Pancreas (tissue), 10 donors: ENCODE results near the gene CTNNA2. TPM values are rescaled to one million over a fixed set of nuclear protein-coding genes. Genes with fewer than 3 reads are reported as not detected.
A peak's percentile ranks its signal among the peaks of the same experiment; 100 is the strongest.

Experiments
- ATAC-seq, 4 donors: fragments of 200-7000 bp; cut with Tn5 transposase; one replicate each; pipeline versions ENCODE4 v1.8.0 to v1.9.1; 2020; ENCODE audit warnings: mild to moderate bottlenecking in 4 of 4, moderate library complexity in 4 of 4
- DNase-seq, 6 donors: peaks; one replicate each; pipeline ENCODE4 v3.0.0-alpha.2; 2020
- FAIRE-seq: peaks from 2 replicates; lab custom pipeline; 2012; peaks lifted over from hg19 to GRCh38; lab: Jason Lieb, UNC
- H3K27ac ChIP-seq, 4 donors: fragments of 200-600 bp; sonication (generic); 1 replicate in 3 of 4; 2 replicates in 1 of 4; pipeline versions ENCODE4 v1.5.0 to v1.8.0; 2020
- H3K27me3 ChIP-seq, 4 donors: fragments of 200-600 bp; one replicate each; pipeline ENCODE4 v1.8.0; 2021
- H3K36me3 ChIP-seq, 3 donors: fragments of 200-600 bp; sonication (generic) in 1 of 3; one replicate each; pipeline versions ENCODE4 v1.5.0 to v1.8.0; 2020 to 2021
- H3K4me1 ChIP-seq, 3 donors: fragments of 200-600 bp; one replicate each; pipeline ENCODE4 v1.8.0; 2021
- H3K4me3 ChIP-seq, 4 donors: fragments of 200-600 bp; sonication (generic) in 2 of 4; one replicate each; pipeline versions ENCODE4 v1.5.0 to v1.8.0; 2020 to 2021
- H3K9me3 ChIP-seq, 4 donors: fragments of 200-600 bp; one replicate each; pipeline ENCODE4 v1.8.0; 2021
- CTCF ChIP-seq, 4 donors: fragments of 200-600 bp; sonication (generic) in 3 of 4; IDR thresholded peaks; one replicate each; pipeline versions ENCODE4 v1.5.0 to v1.8.0; 2021; ENCODE audit warnings: antibody characterized with exemption in 4 of 4
- WGBS, 2 donors: extraction: QIAGEN DNeasy Blood & Tissue Kit; methylation state at CpG; one replicate each; pipeline ENCODE4 v1.1.7; 2013; 5-methylcytosine and 5-hydroxymethylcytosine counted together
- intact Hi-C, 3 donors: fragments of 100-400 bp; cut with DNase I; formaldehyde crosslinking; loops; one replicate each; pipeline versions ENCODE4 v1.11.1 to v1.14.2; 2022
- polyA plus RNA-seq, 2 donors: library from polyadenylated mRNA; stranded (reverse); fragments of 200-250 nt; gene quantifications; one replicate each; pipeline ENCODE4 v1.2.3, GENCODE V29; 2013
- total RNA-seq, 6 donors: library from RNA; stranded (reverse); fragmentation: NEBNext Ultra II Directional in 4 of 6; extraction: Animal tissue kit (Norgen Biotek cat#: 25700) in 4 of 6; gene quantifications; one replicate each; pipeline versions ENCODE4 v1.2.1 to v1.2.4, GENCODE V29; 2021 to 2023
- donor health status: healthy with polysubstance abuse.
- donor health status: DM: no; HTN: no; CAD: no; lungs with moderate emphysema.
- donor health status: DM: no; HTN: no; CAD: no.
- donor health status: control.
- donor health status: control.
- donor health status: Bipolar disorder and iron deficiency.
- donor health status: DM: yes; HTN: yes; CAD: no.
- donor health status: DM: no; HTN: no; CAD: no.
- donor health status: DM: no; HTN: no; CAD: no.
- donor health status: DM: yes; HTN: yes; CAD: no.

Gene CTNNA2
- total and polyA plus RNA-seq, 8 donors: 0.25 to 12.1 (median 2.1) TPM

GRCh38 chr2:80102026-80102425 is 589.2 kb downstream of the CTNNA2 start:
- ATAC-seq: no peak
- intact Hi-C loops: no loop called here
- H3K4me3 ChIP-seq: no peak overlapping the region
- FAIRE-seq: no peak
- no peaks in the 10 kb centered on the region for H3K27me3 ChIP-seq
- no peak for DNase-seq
- H3K36me3 ChIP-seq: no peaks in the 10 kb centered on the region
- no peak overlapping the region for H3K27ac ChIP-seq
- no peak for TF ChIP-seq CTCF (IDR thresholded peaks at IDR 0.05)
- no peaks in the 10 kb centered on the region for H3K4me1 ChIP-seq
- WGBS, 2 donors: 80 to 93% methylated on average over 1 of the region's 1 CpG
- no peaks in the 10 kb centered on the region for H3K9me3 ChIP-seq

DNA sequence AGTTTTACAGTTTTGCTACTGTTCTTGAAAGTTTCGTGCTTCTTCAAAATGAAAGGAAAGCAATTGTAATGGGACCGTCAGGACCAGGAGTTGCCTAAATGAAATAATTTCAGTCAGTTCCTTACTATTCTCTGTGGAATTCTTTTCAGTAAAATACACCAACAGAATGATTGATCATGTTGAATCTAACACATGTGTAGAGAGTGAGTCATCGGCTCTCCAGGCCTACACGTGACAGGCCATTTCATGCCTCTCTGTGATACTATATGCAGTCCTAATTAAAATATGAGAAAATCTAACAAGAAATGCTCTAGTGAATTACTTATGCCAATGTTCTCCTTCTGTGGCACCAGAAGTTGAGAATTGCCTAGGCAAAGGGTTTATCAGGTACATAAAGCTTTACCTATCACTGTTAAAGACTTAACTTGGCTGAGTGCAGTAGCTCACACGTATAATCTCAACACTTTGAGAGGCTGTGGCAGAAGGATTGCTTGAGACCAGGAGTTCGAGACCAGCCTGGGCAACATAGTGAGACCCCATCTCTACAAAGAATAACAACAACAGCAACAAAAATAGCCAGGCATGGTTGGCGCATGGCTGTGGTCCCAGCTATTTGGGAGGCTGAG is 592.3 kb downstream of the CTNNA2 start:
- no peak overlapping the region for H3K27ac ChIP-seq
- no peak overlapping the region for H3K4me3 ChIP-seq
- WGBS, 2 donors: 54 to 55% methylated on average over 7 of the region's 7 CpGs
- no peaks in the 10 kb centered on the region for H3K27me3 ChIP-seq
- no peaks in the 10 kb centered on the region for H3K9me3 ChIP-seq
- intact Hi-C loops: no loop called here
- TF ChIP-seq CTCF (IDR thresholded peaks at IDR 0.05): no peak
- DNase-seq: no peak
- no peak for ATAC-seq
- FAIRE-seq: no peak
- no peaks in the 10 kb centered on the region for H3K36me3 ChIP-seq
- H3K4me1 ChIP-seq: no peaks in the 10 kb centered on the region

DNA sequence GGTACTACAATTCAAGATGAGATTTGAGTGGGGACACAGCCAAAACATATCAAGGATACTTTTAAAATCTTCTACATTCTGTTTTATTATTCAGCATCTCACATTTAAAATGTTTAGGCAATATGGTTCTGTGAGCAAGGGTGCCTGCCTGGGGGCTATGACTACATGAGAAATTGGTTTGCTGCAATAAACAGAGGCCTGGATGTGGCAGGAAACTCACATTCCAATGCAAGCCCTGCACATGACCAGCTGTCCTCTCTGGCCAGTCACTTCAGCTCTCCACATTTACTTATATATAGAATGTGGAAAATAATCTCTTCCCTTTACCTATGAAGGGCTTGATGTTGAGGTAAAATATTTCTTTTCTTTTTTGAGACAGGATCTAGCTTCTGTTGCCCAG is 598.3 kb downstream of the CTNNA2 start:
- ATAC-seq (no peak), DNase-seq (no peak), FAIRE-seq (no peak)
- intact Hi-C loops: no loop called here
- no peaks in the 10 kb centered on the region for H3K27me3 ChIP-seq
- no peaks in the 10 kb centered on the region for H3K4me1 ChIP-seq
- no peak overlapping the region for H3K4me3 ChIP-seq
- H3K36me3 ChIP-seq: no peaks in the 10 kb centered on the region
- no peaks in the 10 kb centered on the region for H3K9me3 ChIP-seq
- H3K27ac ChIP-seq: no peak overlapping the region
- TF ChIP-seq CTCF (IDR thresholded peaks at IDR 0.05): no peak

- H3K4me3 ChIP-seq: no peak overlapping the region
- intact Hi-C loops: no loop called here
Observed at GRCh38 chr2:80112790-80113189, 599.9 kb downstream of the CTNNA2 start.

More at GRCh38 chr2:80112790-80113189, 599.9 kb downstream of the CTNNA2 start:
- no peak for FAIRE-seq
- Histone ChIP-seq H3K9me3 (no peaks in the 10 kb centered on the region), H3K36me3 (no peaks in the 10 kb centered on the region), H3K27ac (no peak overlapping the region), H3K27me3 (no peaks in the 10 kb centered on the region), H3K4me1 (no peaks in the 10 kb centered on the region)
- no peak for TF ChIP-seq CTCF (IDR thresholded peaks at IDR 0.05)
- peak in 2 of 4 donors; percentile 78 to 82 for ATAC-seq
- 29 to 33% methylated on average over 3 of the region's 3 CpGs for WGBS, 2 donors
- no peak for DNase-seq
